HG02943 (cell line): ENCODE data around the gene CNR1.
A peak's percentile ranks its signal among the peaks of the same experiment; 100 is the strongest.
"Not testable (repeated sequence)": the region's sequence is repeated elsewhere in the genome, so short reads cannot be mapped to it uniquely, and the experiment has no call there.

Experiments used
- ATAC-seq: cut with Tn5 transposase; IDR thresholded peaks from one replicate; pipeline ENCODE4 v1.9.1; 2021; ENCODE audit warnings: mild to moderate bottlenecking, low read depth, moderate library complexity; ENCODE audit not compliant: unreplicated experiment

The CNR1 gene

GRCh38 chr6:88165844-88166492, at the start of gene CNR1:
TSS of gene CNR1 (minus strand) at chr6:88166347. CDS start at chr6:88145274, 21,073 bp downstream.
- peak; percentile 47 for ATAC-seq

- ATAC-seq, result no peak
Observed at GRCh38 chr6:88211446-88211845, 45.3 kb upstream of the CNR1 start.

GRCh38 chr6:88209301-88209700, 43.2 kb upstream of the CNR1 start:
- ATAC-seq, result no peak

GRCh38 chr6:88208726-88209125, 42.6 kb upstream of the CNR1 start:
- ATAC-seq, result no peak

- ATAC-seq, result not testable (repeated sequence)
Observed at GRCh38 chr6:88201734-88202133, 35.6 kb upstream of the CNR1 start.

- ATAC-seq, result no peak
Observed at GRCh38 chr6:88184921-88185320, 18.8 kb upstream of the CNR1 start.

- ATAC-seq, result no peak
Observed at GRCh38 chr6:88183471-88183870, 17.3 kb upstream of the CNR1 start.

- ATAC-seq, result peak; percentile 56
Observed at GRCh38 chr6:88179692-88180091, 13.5 kb upstream of the CNR1 start.

- peak; percentile 47 for ATAC-seq
Observed at GRCh38 chr6:88177961-88178464, 11.9 kb upstream of the CNR1 start.

- no peak for ATAC-seq
Observed at GRCh38 chr6:88174906-88175305, 8.8 kb upstream of the CNR1 start.

GRCh38 chr6:88171312-88171711, 5.2 kb upstream of the CNR1 start:
- no peak for ATAC-seq

GRCh38 chr6:88168362-88168761, 2.2 kb upstream of the CNR1 start:
- no peak for ATAC-seq

- ATAC-seq, result peak; percentile 17
Observed at GRCh38 chr6:88167352-88167937, 1.3 kb upstream of the CNR1 start.

GRCh38 chr6:88166493-88167351, 575 bp upstream of the CNR1 start:
- peak; percentile 37 for ATAC-seq

- ATAC-seq, result peak; percentile 7
Observed at GRCh38 chr6:88165087-88165843, 882 bp downstream of the CNR1 start.

GRCh38 chr6:88164061-88164460, 2.1 kb downstream of the CNR1 start:
- no peak for ATAC-seq

- no peak for ATAC-seq
Observed at GRCh38 chr6:88163616-88164015, 2.5 kb downstream of the CNR1 start.

- ATAC-seq, result no peak
Observed at GRCh38 chr6:88161940-88162339, 4.2 kb downstream of the CNR1 start.

GRCh38 chr6:88157106-88157505, 9.0 kb downstream of the CNR1 start:
- ATAC-seq, result no peak

- ATAC-seq, result no peak
Observed at GRCh38 chr6:88145298-88145963, 20.7 kb downstream of the CNR1 start.
